K562 (cell line): Measurements from ENCODE around the gene BPIFB2. TPM values are rescaled to one million over a fixed set of nuclear protein-coding genes. Genes with fewer than 3 reads are reported as not detected.

Experiments used
- ATAC-seq: fragments of 200-7000 bp; cut with Tn5 transposase; 3 replicates; pipeline ENCODE4 v1.9.1; 2020; ENCODE audit warnings: moderate library complexity
- BruUV-seq: library from RNA; stranded (reverse); fragments of 400-500 nt; replicated peaks from 2 replicates; lab custom pipeline; 2021; lab: Mats Ljungman, UMichigan
- CTCF ChIA-PET: fragments of 300-600 bp; formaldehyde crosslinking; extraction: SDS; loops from one replicate; lab custom pipeline; 2021; ENCODE audit warnings: low intra/inter-chr PET ratio; lab: Yijun Ruan, JAX
- POLR2A ChIA-PET: fragments of 300-600, 350-650 bp; sonication (Branson Sonifier 250); formaldehyde crosslinking; extraction: SDS; loops from one replicate; lab custom pipeline; 2021; ENCODE audit warnings: antibody characterized with exemption, inconsistent platforms; lab: Yijun Ruan, JAX
- DNase-seq, 4 experiments: peaks; one replicate each; pipeline versions ENCODE4 v3.0.0 to v3.0.0-alpha.2; 2011 to 2018; ENCODE audit warnings: low spot score in 3 of 4, mixed read lengths in 3 of 4; ENCODE audit errors: extremely low read depth in 1 of 4
- FAIRE-seq: peaks from 2 replicates; lab custom pipeline; 2011; peaks lifted over from hg19 to GRCh38; lab: Jason Lieb, UNC
- H2AFZ ChIP-seq: 2 replicates; pipeline ENCODE4 v1.6.0; 2011; ENCODE audit warnings: low read depth, low read length, control low read depth, inconsistent platforms
- H3K27ac ChIP-seq: fragments of 200-600 bp; 3 replicates; pipeline ENCODE4 v1.8.0; 2011; ENCODE audit warnings: low read depth, mild to moderate bottlenecking, control low read depth, inconsistent platforms, low read length, moderate library complexity, mixed read lengths; ENCODE audit errors: extremely low read depth
- H3K27me3 ChIP-seq, 2 experiments: fragments of 300-600 bp in 1 of 2; 2 replicates in 1 of 2; 3 replicates in 1 of 2; pipeline versions ENCODE4 v1.6.0 to v1.8.0; 2011; ENCODE audit warnings: inconsistent platforms in 2 of 2, low read length in 2 of 2, mild to moderate bottlenecking in 1 of 2, mixed read lengths in 1 of 2, moderate library complexity in 1 of 2; ENCODE audit not compliant: control insufficient read depth in 2 of 2, insufficient read depth in 2 of 2
- H3K36me3 ChIP-seq: fragments of 300-600 bp; 3 replicates; pipeline ENCODE4 v1.8.0; 2011; ENCODE audit warnings: mild to moderate bottlenecking, low read length, inconsistent platforms; ENCODE audit not compliant: control insufficient read depth, insufficient read depth
- H3K4me1 ChIP-seq, 2 experiments: fragments of 200-600 bp in 1 of 2; replicated peaks in 1 of 2; 2 replicates in 1 of 2; 3 replicates in 1 of 2; pipeline versions ENCODE4 v1.5.1 to v1.8.0; 2011; ENCODE audit warnings: inconsistent platforms in 2 of 2, low read length in 2 of 2, mild to moderate bottlenecking in 1 of 2, mixed read lengths in 1 of 2, moderate library complexity in 1 of 2; ENCODE audit not compliant: control insufficient read depth in 2 of 2, insufficient read depth in 2 of 2
- H3K4me2 ChIP-seq: 2 replicates; pipeline ENCODE4 v1.6.1; 2011; ENCODE audit warnings: low read length, control low read depth, inconsistent platforms, mixed read lengths; ENCODE audit not compliant: insufficient read depth
- H3K4me3 ChIP-seq: fragments of 200-600 bp; sonication (generic), shearing (Covaris generic); 2 replicates; pipeline ENCODE4 v1.5.1; 2016; ENCODE audit warnings: control low read depth, inconsistent platforms
- H3K79me2 ChIP-seq: fragments of 200-600 bp; 3 replicates; pipeline ENCODE4 v1.8.0; 2011; ENCODE audit warnings: low read length, inconsistent platforms; ENCODE audit not compliant: control insufficient read depth, insufficient read depth
- H3K9ac ChIP-seq, 2 experiments: 2 replicates each; pipeline versions ENCODE4 v1.6.0 to v1.6.1; 2011; ENCODE audit warnings: low read depth in 2 of 2, low read length in 2 of 2, control low read depth in 1 of 2, inconsistent platforms in 1 of 2, mild to moderate bottlenecking in 1 of 2, mixed read lengths in 1 of 2; ENCODE audit not compliant: insufficient read depth in 1 of 2
- H3K9me1 ChIP-seq: one replicate; pipeline ENCODE4 v1.6.0; 2011; ENCODE audit warnings: inconsistent platforms, mild to moderate bottlenecking, low read length, moderate library complexity; ENCODE audit not compliant: control insufficient read depth, insufficient read depth
- H3K9me3 ChIP-seq: replicated peaks from 2 replicates; pipeline ENCODE4 v1.5.1; 2011; ENCODE audit warnings: low read depth, low read length, inconsistent platforms; ENCODE audit not compliant: control insufficient read depth, insufficient read depth
- H4K20me1 ChIP-seq: replicated peaks from 2 replicates; pipeline ENCODE4 v1.6.1; 2011; ENCODE audit warnings: low read length, inconsistent platforms, mixed read lengths; ENCODE audit not compliant: control insufficient read depth, insufficient read depth
- IFI16 ChIP-seq: fragments of 250-450 bp; sonication (Bioruptor Pico); IDR thresholded peaks from 2 replicates; pipeline ENCODE4 v2.1.2; 2022; ENCODE audit warnings: mild to moderate bottlenecking, inconsistent platforms
- ILF3 ChIP-seq: fragments of 450-650 bp; IDR thresholded peaks from 2 replicates; pipeline ENCODE4 v1.6.1; 2018; ENCODE audit warnings: antibody characterized with exemption, mild to moderate bottlenecking, moderate library complexity, borderline replicate concordance
- PCBP2 ChIP-seq: fragments of 200-400 bp; formaldehyde crosslinking; IDR thresholded peaks from 2 replicates; pipeline ENCODE4 v1.6.1; 2018; ENCODE audit warnings: low read length, low read depth, mild to moderate bottlenecking, moderate library complexity; ENCODE audit not compliant: poor library complexity, severe bottlenecking
- RBFOX2 ChIP-seq: fragments of 200-400 bp; formaldehyde crosslinking; IDR thresholded peaks from 2 replicates; pipeline ENCODE4 v1.6.1; 2017; ENCODE audit warnings: low read depth, mild to moderate bottlenecking, low read length, moderate library complexity
- SREBF2 ChIP-seq: sonication (generic); formaldehyde crosslinking; IDR thresholded peaks from 2 replicates; pipeline ENCODE4 v1.4.0; 2020; ENCODE audit warnings: mild to moderate bottlenecking, missing genetic modification reagents
- SRF ChIP-seq, 2 experiments: fragments of 250-450, 450-650 bp in 1 of 2; sonication (Bioruptor Pico) in 1 of 2; sonication (generic) in 1 of 2; formaldehyde crosslinking; IDR thresholded peaks; 2 replicates each; pipeline versions ENCODE4 v1.5.0 to v1.5.1; 2020 to 2022; ENCODE audit warnings: mild to moderate bottlenecking in 1 of 2, missing genetic modification reagents in 1 of 2
- XRCC3 ChIP-seq: fragments of 450-650 bp; IDR thresholded peaks from 2 replicates; pipeline ENCODE4 v1.6.1; 2017; ENCODE audit warnings: mild to moderate bottlenecking, moderate library complexity
- ZBED1 ChIP-seq: IDR thresholded peaks from 2 replicates; pipeline ENCODE4 v1.6.1; 2014
- ZHX1 ChIP-seq: fragments of 150-350 bp; conservative IDR thresholded peaks from 2 replicates; pipeline ENCODE4 v1.6.1; 2014; ENCODE audit warnings: low read length
- ZNF311 ChIP-seq: fragments of 250-450 bp; sonication (Bioruptor Pico); IDR thresholded peaks from 2 replicates; pipeline ENCODE4 v1.4.0; 2020; ENCODE audit warnings: mild to moderate bottlenecking, moderate library complexity
- WGBS: fragments of 100-300 bp; shearing (Covaris generic); methylation state at CpG from one replicate; pipeline ENCODE4 v1.1.6; 2016; ENCODE audit warnings: low coverage, mixed read lengths; ENCODE audit not compliant: insufficient coverage; ENCODE audit errors: missing lambda C conversion rate; 5-methylcytosine and 5-hydroxymethylcytosine counted together
- in situ Hi-C: fragments of 300-500 bp; cut with MboI; formaldehyde crosslinking; loops from 4 replicates; pipeline ENCODE4 v1.15.0; 2018; ENCODE audit warnings: inconsistent platforms, mixed read lengths
- intact Hi-C: fragments of 100-400 bp; cut with micrococcal nuclease; formaldehyde crosslinking; loops from 2 replicates; pipeline ENCODE4 v1.14.2; 2022
- polyA plus RNA-seq, 8 experiments: library from polyadenylated mRNA; depleted of rRNA in 4 of 8; stranded (reverse) in 5 of 8; unstranded in 3 of 8; fragments of >200 nt; fragmentation: Nextera tagmentation in 2 of 8; fragmentation: Illumina TruSeq in 1 of 8; extraction: Ambion mirVana in 2 of 8; extraction: Trizol in 1 of 8; gene quantifications; 2 replicates each; pipeline versions ENCODE4 v1.2.1 to v1.2.3, GENCODE V29; 2011 to 2014; ENCODE audit warnings: inconsistent platforms in 1 of 8, missing spikeins in 1 of 8
- total RNA-seq, 7 experiments: library from RNA; depleted of rRNA in 6 of 7; stranded (reverse); fragments of >200 nt in 6 of 7; fragmentation: Illumina TruSeq in 2 of 7; extraction: Trizol in 2 of 7; gene quantifications; 2 replicates each; pipeline versions ENCODE4 v1.2.1 to v1.2.3, GENCODE V29; 2011 to 2021; ENCODE audit warnings: low replicate concordance in 1 of 7
- TF ChIP-seq, protein P1 (sequence below): fragments of 450-650 bp; IDR thresholded peaks from 2 replicates; pipeline ENCODE4 v1.6.1; 2016; ENCODE audit warnings: low read depth, mild to moderate bottlenecking, moderate library complexity
- TF ChIP-seq, protein P2 (sequence below): IDR thresholded peaks from 2 replicates; pipeline ENCODE4 v1.6.1; 2011; ENCODE audit warnings: borderline replicate concordance, low read depth, mild to moderate bottlenecking, moderate library complexity, low read length; ENCODE audit not compliant: insufficient read depth, poor library complexity, severe bottlenecking
- TF ChIP-seq, protein P3 (sequence below): fragments of 250-450 bp; sonication (Bioruptor Pico); IDR thresholded peaks from 2 replicates; pipeline ENCODE4 v1.5.0; 2021

BPIFB2 gene
- total and polyA plus RNA-seq, 9 of the 15 experiments (the other 6 are each of a cell fraction or from before 2014, with no cell fraction given), result not detected

DNA sequence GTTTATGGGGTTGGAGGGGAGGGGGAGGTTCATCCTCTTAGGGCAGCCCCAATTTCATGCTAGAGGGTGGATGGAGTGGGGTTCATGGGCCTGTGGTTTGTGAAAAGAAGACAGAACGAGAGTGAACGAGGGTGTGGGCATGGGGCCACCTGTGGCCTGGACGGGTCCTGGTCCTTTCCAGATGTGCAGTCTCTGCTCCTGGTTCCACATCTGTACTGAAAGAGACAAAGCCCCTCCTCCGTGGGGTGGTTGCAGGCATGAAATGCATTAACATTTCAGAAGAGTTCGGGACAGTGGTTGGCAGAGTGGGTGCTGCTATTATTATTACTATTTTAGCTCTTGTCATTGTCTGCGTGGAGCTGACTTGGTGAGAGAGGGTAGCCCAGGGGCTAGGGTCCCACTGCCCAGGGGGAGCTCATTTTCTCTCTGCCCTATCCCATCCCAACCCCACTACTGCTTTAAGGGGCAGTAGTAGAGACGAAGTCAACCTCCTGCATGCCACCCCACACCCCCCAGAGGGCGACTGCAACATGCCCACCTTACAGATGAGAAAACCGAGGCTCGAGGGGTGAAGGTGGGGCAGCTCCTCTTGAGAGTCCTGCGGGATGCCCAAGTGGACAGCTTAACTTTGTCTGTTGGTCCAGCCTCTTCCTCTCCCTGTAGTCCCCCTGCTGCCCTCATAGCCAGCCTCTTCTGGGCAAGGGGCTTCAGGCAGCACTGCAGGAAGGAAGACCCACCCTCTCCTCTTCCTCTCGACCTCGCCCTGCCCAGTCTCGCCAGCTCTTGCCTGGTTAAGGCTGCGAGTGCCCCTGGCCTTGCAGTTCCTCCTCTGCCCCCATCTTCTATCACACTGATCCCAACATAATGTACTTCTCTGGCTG lies 8.4 kb downstream of the BPIFB2 start:
- no peak overlapping the region for H3K9ac ChIP-seq
- ChIA-PET CTCF (no interaction called here), POLR2A (interaction anchor here (0.6 kb wide), 1 partner anchor 250 kb away, joined by 3 read pairs; no protein-coding TSS in a partner anchor)
- ATAC-seq, result no peak
- peaks cover 7 to 50% of the 10 kb centered on the region in 2 experiments; a peak in 4 of 5 replicates for H3K27me3 ChIP-seq
- BruUV-seq, result no TSS peak
- H3K9me3 ChIP-seq, result no peaks in the 10 kb centered on the region
- H3K4me3 ChIP-seq, result no peak overlapping the region
- FAIRE-seq, result no peak
- no peak overlapping the region for H3K27ac ChIP-seq
- no peaks in the 10 kb centered on the region for H3K36me3 ChIP-seq
- intact Hi-C loops, result no loop called here
- H3K4me2 ChIP-seq, result no peak overlapping the region
- peaks cover 2% of the 10 kb centered on the region for H3K9me1 ChIP-seq
- in situ Hi-C loops, result no loop called here
- no peaks in the 10 kb centered on the region for H3K79me2 ChIP-seq
- WGBS, result 0% methylated on average over 14 of the region's 15 CpGs
- DNase-seq, result no peak
- H4K20me1 ChIP-seq, result no peaks in the 10 kb centered on the region; the same call in 1 of the 2 replicates
- H2AFZ ChIP-seq, result no peak overlapping the region
- H3K4me1 ChIP-seq, result peaks cover 0 to 3% of the 10 kb centered on the region in 2 experiments; a peak in 1 of 5 replicates
- TF ChIP-seq ZHX1, result no peak
- no peak for TF ChIP-seq ZBED1
- TF ChIP-seq, protein P1, sequence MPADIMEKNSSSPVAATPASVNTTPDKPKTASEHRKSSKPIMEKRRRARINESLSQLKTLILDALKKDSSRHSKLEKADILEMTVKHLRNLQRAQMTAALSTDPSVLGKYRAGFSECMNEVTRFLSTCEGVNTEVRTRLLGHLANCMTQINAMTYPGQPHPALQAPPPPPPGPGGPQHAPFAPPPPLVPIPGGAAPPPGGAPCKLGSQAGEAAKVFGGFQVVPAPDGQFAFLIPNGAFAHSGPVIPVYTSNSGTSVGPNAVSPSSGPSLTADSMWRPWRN, result no peak
- TF ChIP-seq PCBP2, result no peak
- no peak for TF ChIP-seq XRCC3
- TF ChIP-seq, protein P2, sequence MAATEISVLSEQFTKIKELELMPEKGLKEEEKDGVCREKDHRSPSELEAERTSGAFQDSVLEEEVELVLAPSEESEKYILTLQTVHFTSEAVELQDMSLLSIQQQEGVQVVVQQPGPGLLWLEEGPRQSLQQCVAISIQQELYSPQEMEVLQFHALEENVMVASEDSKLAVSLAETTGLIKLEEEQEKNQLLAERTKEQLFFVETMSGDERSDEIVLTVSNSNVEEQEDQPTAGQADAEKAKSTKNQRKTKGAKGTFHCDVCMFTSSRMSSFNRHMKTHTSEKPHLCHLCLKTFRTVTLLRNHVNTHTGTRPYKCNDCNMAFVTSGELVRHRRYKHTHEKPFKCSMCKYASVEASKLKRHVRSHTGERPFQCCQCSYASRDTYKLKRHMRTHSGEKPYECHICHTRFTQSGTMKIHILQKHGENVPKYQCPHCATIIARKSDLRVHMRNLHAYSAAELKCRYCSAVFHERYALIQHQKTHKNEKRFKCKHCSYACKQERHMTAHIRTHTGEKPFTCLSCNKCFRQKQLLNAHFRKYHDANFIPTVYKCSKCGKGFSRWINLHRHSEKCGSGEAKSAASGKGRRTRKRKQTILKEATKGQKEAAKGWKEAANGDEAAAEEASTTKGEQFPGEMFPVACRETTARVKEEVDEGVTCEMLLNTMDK, result no peak
- TF ChIP-seq SRF (CRISPR knock-in tag; IDR thresholded peaks at IDR 0.05), result no peak
- TF ChIP-seq RBFOX2, result no peak
- no peak for TF ChIP-seq IFI16 (CRISPR knock-in tag)
- TF ChIP-seq, protein P3, sequence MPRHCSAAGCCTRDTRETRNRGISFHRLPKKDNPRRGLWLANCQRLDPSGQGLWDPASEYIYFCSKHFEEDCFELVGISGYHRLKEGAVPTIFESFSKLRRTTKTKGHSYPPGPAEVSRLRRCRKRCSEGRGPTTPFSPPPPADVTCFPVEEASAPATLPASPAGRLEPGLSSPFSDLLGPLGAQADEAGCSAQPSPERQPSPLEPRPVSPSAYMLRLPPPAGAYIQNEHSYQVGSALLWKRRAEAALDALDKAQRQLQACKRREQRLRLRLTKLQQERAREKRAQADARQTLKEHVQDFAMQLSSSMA, result no peak
- TF ChIP-seq ILF3, result no peak
- TF ChIP-seq ZNF311 (CRISPR knock-in tag), result no peak
- TF ChIP-seq SREBF2 (CRISPR knock-in tag), result no peak
